NCI-H510A treated with DMSO at 0.1 percent for 48 hours (cell line): Measurements from ENCODE around the gene SYTL2.
"Not testable (repeated sequence)": the region's sequence is repeated elsewhere in the genome, so short reads cannot be mapped to it uniquely, and the experiment has no call there.

ENCODE experiments used
- DNase-seq: peaks from one replicate; lab custom pipeline; 2025; lab: John Stamatoyannopoulos, UW

Gene SYTL2

DNA sequence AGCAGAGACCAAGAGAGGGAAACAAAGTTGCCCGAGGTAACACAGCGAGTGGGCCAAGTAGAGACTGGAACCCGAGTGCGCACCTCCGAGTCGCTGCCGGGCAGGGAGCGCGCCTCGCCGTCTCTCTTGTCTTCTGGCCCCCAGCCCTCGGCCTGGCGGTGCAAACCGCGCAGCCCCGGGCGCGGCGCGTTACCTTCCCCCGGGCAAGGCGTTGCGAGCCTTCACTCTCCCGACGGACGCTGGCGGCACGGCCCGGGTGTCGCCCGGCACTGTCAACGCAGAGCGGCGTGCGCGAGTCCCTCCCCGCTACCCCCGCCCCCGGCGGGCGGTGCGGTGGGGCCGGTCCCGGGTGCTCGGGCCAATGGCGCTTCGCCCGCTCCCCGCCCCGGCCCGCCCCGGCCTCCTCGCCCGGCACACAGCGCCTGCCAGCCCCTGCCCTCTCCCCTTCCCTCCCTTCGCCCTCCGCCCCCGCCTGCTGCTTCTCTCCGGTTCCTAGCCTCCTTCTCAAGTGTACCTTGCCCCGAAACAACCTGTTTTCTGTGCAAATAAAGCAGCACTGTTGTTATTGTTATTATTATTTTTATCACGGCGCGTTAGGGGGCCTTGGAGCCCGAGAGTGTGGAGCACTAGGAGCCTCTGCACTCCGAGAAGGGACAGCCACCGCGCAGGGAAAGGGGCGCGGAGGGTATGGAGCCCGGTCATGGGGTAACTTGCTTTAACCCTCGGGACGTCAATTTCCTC, at the start of gene SYTL2:
Gene SYTL2, minus strand, starts transcription at position 271 of the 741 bp plus-strand sequence. CDS start 53,416 bp downstream, outside the sequence.
- DNase-seq = peak; percentile 62

- DNase-seq = not testable (repeated sequence)
Observed at GRCh38 chr11:85859541-85859940, 48.6 kb upstream of the SYTL2 start.

GRCh38 chr11:85857098-85857497, 46.2 kb upstream of the SYTL2 start:
- no peak for DNase-seq

GRCh38 chr11:85855341-85855656, 44.4 kb upstream of the SYTL2 start, which contains the start of gene CCDC83:
Gene CCDC83, plus strand, starts transcription at chr11:85855383. Its CDS starts 9,741 bp downstream, at chr11:85865124.
- no peak for DNase-seq

DNA sequence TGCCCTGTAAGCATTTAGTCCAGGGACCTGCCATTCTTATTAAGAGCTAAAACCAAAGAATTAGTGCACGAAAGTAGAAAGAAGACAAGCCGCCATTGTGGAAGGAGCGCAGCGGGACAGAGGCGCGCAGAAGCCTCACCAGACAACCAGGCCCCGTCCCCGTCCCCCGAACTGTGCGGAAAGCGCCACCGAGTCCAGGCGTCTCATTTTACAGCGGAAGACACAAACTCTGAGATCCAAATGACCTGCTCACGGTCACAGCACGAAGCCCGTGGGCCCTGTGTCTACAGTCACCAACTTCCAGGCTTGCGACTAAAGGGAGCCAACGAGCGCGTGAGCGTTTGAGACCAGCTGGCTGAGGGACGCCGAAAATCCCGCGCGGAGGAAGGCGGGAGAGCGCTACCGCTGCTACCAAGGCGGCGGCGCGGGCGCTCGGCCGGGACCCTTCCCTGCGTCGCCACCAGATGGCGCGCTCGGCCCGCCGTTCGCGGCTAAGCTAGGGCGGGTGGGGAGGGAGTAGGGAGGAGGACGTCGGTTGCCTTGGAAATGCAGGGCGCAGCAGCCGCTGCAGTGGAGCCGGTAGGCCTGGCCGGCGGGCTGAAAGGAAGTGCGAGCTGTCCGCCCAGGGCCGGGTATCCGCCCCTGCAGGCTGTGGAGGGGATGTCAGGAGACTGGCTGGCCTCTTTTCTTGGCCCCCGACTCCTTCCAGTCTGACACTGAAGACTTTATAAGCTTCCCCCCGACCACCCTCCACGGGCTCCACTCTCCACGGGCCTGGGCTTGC, 43.8 kb upstream of the SYTL2 start:
- DNase-seq = peak; percentile 98

- DNase-seq = no peak
Observed at GRCh38 chr11:85854212-85854556, 43.2 kb upstream of the SYTL2 start.

DNA sequence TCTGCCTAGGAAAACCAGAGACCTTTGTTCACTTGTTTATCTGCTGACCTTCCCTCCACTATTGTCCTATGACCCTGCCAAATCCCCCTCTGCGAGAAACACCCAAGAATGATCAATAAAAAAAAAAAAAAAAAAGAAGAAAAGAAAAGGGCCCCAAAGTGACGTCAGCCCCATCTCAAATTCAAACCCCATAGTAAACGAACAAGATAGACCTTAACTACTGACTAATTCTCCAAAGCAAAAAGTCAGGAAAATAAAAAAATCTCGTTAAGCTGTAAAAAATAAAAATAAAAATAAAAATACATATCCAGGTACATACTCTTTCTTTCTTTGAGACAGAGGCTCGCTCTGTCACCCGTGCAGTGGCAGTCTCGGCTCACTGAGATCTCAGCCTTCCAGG, 42.6 kb upstream of the SYTL2 start:
- DNase-seq = not testable (repeated sequence)

DNA sequence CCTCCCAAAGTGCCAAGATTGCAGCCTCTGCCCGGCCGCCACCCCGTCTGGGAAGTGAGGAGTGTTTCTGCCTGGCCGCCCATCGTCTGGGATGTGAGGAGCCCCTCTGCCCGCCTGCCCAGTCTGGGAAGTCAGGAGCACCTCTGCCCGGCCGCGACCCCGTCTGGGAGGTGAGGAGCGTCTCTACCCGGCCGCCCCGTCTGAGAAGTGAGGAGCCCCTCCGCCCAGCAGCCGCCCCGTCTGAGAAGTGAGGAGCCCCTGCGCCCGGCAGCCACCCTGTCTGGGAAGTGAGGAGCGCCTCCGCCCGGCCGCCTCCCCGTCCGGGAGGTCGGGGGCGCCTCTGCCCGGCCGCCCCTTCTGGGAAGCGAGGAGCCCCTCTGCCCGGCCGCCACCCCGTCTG, 41.8 kb upstream of the SYTL2 start:
- DNase-seq = not testable (repeated sequence)

DNA sequence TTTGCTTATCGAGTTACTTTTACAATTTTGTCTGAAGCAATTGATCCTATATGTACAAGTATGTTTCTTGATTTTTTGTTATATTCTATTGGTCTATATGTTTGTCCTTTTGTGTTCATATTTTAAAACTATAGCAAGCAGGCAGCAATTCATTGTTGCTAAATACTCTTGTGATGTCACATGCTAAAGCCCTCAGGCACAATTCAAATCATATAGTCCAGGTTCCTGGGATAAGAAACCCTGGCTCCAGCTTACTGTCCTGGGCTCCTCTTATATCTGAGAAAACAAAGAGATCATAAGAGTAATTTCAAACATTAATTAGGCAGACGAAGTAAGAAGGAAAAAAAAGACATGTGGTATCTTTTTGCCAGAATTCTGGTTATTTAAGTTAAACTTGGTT, 37.6 kb upstream of the SYTL2 start:
- DNase-seq = no peak

DNA sequence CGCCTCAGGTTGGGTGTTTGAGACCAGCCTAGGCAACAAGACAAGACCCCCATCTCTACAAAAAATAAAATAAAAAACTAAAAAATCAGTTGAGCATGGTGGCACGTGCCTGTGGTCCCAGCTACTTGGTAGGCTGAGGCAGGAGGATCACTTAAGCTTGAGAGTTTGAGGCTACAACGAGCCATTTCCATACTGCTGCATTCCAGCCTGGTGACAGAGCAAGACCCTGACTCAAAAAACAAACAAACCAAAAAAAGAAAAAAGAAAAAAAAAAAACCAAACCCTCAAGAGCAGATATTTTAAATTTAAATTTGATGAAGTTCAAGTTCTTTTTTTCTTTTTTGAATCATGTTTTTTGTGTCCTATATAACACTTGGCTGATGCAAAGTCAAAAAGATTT, 37.1 kb upstream of the SYTL2 start:
- no peak for DNase-seq

DNA sequence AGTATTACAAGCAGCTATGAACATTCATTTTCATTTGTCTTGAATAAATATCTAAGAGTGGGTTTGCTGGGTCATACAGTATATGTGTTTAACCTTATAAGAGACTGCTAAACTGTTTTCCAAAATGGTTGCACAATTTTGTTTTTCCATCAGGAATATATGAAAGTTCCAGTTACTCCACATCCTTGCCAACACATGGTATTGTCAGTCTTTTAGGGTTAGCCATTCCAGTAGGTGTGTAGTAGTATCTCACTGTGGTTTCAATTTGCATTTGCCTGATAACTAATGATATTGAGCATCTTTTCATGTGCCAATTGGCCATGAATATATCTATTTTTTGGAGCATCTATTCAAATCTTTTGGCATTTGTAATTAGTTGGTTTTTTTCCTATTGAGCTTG, 36.5 kb upstream of the SYTL2 start:
- no peak for DNase-seq

DNA sequence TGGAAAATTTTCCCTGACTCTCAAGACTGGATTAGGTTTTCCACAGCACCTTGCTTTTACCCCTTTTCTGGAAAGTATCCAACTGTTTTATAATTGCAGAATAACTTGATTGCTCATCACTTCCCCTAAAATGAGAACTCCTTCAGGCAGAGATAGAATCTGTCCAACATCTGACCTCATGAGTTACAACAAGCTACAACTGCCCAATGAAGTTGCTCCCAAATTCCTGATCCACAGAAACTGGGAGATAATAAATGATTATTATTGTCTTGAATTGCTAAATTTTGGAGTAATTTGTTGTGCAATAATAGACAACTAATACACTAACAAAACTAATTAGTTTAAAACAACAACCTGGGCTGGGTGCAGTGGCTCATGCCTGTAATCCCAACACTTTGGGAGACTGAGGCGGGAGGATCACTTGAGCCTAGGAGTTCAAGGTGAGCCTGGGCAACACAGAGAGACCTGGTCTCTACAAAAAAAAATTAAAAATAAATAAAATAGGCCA, 34.2 kb upstream of the SYTL2 start:
- no peak for DNase-seq

DNA sequence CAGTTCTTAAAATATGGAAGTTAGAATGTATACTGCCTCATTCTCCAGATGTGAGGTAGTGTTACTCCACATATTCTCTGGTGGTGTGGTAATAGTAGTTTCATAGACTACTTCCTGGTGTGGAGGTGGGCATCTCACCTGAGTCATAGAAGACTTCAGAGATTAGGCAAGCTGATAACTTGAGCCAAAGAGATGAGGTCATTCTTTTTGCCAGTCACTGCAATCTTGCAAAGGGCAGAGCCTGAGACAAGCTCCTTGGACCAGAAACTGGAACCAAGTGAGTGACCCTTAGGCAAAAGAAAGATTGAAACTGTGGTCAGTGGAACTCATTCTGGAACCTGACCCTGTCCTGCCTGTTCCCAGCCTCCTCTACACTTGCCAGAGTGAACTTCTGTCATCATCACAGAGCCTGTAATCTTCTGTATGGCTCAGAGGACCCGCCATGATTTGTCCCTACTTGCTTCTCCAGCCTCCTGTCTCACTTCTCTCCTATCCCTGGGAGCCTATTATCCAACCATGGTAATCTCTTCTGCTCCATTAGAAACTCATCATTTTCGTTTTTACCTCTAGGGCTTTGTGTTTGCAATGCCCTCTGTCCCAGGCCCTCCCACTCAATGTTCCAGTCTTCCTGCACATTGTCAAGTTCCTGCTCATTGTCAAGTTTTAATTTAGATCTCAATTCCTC, 33.6 kb upstream of the SYTL2 start:
- DNase-seq = no peak

- DNase-seq = no peak
Observed at GRCh38 chr11:85843929-85844328, 33.0 kb upstream of the SYTL2 start.

GRCh38 chr11:85840932-85841331, 30.0 kb upstream of the SYTL2 start:
- not testable (repeated sequence) for DNase-seq

DNA sequence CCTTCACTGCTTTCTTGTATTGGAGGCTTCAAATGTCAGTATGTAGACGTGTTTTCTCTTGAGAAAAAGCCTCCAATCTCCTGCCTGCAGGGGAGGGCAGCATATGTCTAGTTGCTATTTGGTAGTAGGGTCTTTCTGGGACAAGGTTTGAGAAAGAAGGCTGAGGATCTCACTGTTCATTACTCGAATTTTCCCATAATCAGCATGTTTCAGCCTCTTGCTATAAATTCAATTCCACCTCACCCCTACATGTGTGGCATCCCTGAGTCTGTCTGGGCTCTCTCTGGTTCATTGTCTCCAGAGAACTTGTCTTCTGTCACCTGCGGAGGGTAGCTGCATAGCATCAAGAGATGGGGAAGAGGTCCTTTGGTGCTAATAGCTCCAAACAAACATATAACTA, 24.8 kb upstream of the SYTL2 start:
- no peak for DNase-seq

GRCh38 chr11:85835263-85835662, 24.3 kb upstream of the SYTL2 start:
- no peak for DNase-seq

- peak; percentile 57 for DNase-seq
Observed at GRCh38 chr11:85831050-85831449, 20.1 kb upstream of the SYTL2 start.

- DNase-seq = no peak
Observed at GRCh38 chr11:85829172-85829571, 18.2 kb upstream of the SYTL2 start.

DNA sequence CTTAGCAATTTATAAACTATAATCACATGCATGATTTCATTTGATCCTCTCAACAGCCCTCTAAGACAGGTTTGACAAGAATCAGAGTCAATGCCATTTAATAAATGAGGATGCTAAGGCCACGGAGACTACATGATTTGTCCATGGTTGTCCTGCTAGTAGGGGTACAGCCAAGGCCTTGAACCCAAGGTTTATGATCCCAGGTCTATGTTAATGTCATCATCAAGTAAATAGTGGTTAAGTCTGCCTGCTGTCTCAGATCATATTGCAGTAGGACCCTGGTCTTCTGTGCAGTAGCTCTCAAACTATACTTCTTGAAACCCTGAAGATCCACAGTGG, 17.7 kb upstream of the SYTL2 start:
- peak; percentile 52 for DNase-seq

GRCh38 chr11:85827748-85828639, 17.1 kb upstream of the SYTL2 start:
- peak; percentile 29 for DNase-seq
